Activated T-cell treated with anti-CD3 and anti-CD28 coated beads, Interleukin-2, amount 50 U/mL, for 48 hours (primary cell): Measurements from ENCODE around the gene PAPOLG.

Source experiments
- DNase-seq, 2 experiments: peaks; one replicate each; pipeline ENCODE4 v3.0.0-alpha.2; 2020

Gene PAPOLG

DNA sequence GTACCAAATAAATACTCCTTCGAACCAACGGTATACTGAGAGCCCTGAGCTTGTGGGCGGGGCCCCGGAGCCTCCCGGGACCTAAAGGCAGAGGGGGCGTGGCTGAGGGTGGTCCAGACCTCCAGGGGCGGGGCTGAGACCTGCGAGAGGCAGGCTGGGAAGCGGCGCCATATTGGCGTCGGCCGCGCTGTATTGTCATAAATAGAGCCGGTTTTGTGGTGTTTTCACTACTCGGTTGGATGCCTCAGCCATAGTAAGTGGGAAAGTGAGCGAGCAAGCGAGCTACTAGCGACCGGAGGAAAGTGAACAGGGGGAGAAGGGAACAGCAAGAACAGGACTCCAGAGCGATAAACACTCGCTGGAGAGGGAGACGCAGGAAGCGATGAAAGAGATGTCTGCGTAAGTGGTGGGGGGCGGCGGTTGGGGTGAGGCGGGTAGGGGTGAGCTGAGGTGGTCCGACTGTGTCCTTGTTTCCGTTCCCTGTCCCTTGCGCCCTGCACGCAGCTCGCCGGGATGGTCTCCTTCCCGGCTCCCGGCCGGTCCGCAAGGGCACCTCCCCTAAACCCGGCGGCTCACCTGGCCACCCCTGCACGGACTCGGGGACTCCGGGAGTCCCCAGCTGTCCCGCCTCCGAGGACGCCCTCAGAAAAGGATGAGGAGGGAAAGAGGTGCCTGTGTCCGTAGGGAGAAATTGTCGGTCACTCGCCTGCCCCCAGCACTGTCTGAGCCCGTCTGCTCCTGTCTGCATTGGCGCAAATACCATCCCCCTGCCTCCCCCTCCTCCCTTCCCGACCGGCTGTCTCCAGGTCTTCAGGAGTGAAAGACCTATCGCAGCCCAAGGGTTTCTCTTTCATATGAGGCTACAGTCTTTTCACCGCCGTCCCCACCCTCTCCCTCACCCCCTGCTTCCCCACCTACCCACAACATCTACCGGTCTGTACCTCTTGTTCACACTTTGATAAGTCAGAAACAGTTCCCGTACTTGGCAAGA, at the start of gene PAPOLG:
Gene PAPOLG, plus strand, starts transcription at position 172 of the 991 bp plus-strand sequence. Its CDS starts 211 bp downstream, at position 383.
- DNase-seq, result peak; percentile 99

GRCh38 chr2:60707750-60708371, 48.2 kb upstream of the PAPOLG start:
- DNase-seq, result no peak

DNA sequence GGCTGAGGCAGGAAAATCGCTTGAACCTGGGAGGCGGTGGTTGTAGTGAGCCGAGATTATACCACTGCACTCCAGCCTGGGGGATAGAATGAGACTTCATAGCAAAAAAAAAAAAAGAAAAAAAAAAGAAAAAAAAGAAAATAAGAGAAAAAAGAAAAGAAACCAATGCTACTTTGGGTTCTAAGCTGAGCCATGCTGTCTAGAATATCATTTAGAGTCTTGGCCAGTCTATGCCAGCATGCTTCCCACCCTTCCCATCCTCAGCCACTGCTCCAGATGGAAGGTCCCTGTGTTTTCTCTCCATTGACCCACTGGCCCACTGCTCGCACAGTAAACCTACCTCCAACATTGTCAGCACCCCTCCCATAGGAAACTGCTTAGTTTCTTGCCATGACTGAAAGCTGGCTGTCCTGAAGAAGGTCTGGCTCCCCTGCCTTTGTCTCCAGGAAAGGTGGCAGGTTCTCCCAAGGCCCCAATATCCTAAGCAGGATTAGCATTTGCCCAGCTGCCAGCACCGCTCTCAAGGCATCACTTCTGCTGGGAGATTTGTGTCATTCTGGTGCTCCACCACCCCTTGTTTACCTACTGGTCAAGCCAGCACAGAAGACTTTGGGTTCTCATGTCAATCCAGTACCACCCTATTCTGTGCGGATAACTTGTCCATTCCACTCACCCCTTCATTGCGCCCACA, 47.3 kb upstream of the PAPOLG start:
- DNase-seq, result no peak

GRCh38 chr2:60710707-60711106, 45.4 kb upstream of the PAPOLG start:
- no peak for DNase-seq

DNA sequence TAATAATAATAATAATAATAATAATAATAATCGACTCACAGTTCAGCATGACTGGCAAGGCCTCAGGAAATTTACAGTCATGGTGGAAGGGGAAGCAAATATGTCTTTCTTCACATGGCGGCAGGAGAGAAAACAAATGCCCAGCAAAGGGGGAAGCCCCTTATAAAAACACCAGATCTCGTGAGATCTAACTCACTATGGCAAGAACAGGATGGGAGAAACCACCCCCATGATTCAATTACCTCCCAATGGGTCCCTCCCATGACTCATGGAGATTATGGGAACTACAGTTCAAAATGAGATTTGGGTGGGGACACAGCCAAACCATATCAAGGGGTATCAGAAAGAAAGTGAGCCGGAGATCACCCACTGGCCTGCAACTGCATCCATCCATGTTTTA, 40.5 kb upstream of the PAPOLG start:
- DNase-seq, result no peak

- DNase-seq, result no peak
Observed at GRCh38 chr2:60717691-60718090, 38.4 kb upstream of the PAPOLG start.

DNA sequence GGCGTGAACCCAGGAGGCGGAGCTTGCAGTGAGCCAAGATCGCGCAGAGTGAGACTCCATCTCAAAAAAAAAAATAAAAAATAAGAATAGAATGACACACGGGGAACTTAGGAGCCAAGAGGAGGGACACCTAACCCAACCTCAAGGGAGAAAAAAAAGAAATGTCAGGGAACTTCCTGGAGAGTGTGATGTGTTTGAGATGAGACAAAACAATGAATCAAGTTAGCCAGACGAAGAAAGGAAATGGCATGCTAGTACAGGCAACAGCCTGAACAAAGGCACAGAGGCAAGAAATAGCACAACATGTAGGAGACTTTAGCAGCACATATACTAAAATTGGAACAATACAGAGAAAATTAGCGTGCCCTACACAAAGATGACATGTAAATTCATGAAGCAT, 36.7 kb upstream of the PAPOLG start:
- DNase-seq, result no peak

GRCh38 chr2:60725466-60725865, 30.6 kb upstream of the PAPOLG start:
- no peak for DNase-seq

GRCh38 chr2:60728855-60729254, 27.2 kb upstream of the PAPOLG start:
- DNase-seq, result no peak

DNA sequence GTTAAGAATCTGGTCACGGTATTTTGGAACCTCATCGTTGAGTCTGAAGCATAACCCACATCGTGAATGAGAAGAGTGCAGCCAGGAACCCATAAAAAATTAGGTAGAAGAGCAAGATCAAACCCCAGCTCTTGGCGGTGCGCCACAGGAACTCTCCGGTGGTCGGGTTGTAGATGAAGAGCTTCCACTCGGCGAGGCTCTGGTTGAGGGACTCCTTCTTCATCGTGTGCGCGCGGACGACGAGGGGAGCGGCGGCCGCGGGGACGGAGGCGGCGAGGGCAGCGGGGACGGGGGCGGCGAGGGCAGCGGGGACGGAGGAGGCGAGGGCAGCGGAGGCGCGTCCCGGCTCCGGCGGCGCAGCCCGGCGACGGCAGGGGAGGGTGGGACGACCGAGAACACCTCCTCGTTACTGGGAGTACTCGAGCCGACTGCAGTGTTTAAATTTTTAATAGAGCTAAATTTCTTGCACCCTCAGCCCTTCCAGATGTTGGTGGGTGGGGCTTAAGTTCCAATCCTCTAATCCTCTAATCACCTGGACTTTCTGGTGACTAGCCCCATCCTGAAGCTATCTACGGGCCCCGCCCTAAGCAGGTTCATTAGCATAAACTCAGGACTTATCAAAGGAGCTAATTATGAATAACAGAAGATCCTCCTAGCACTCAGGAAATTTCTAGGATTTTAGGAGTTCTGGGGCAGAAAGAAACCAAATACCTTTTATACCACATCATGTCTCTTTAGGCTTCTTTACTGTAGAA, 20.4 kb upstream of the PAPOLG start:
- DNase-seq, result peak; percentile 37 to 39

- DNase-seq, result no peak
Observed at GRCh38 chr2:60738679-60739078, 17.4 kb upstream of the PAPOLG start.

DNA sequence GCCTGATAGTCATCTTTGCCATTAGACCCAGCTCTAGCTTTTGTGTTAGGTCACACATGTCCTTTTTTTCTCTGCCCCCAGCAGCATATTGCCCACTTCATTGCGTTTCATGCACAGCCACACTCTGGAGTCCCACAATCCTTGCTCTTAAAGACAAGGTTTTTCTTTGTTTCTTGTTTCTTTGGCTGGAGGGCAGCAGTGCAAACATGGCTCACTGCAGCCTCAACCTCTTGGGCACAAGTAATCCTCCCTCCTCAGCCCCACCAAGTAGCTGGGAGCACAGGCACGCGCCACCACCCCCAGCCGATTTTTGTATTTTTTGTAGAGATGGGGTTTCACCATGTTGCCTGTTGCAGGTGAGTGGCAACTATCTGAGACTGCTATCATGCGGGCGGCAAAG, 16.9 kb upstream of the PAPOLG start:
- no peak for DNase-seq

DNA sequence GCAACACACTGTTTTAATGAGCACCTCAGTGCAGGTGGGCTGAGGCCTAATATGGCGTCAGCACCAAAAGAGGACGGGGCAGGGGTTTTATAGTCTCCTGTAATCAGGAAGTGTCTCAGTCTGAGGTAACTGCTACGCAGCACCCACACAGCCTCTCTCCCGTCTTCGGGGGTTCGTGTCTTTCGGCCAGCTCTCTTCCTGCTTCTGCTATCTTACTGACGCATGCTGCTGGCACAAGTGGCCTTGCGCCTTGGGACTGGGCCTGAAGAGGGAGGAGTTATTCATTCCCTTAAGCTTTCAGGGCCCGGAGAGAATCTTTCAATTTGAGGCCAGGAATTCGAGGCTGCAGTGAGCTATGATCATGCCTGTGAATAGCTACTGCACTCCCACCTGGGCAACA, 14.5 kb upstream of the PAPOLG start:
- no peak for DNase-seq

GRCh38 chr2:60742419-60742818, 13.6 kb upstream of the PAPOLG start:
- no peak for DNase-seq

DNA sequence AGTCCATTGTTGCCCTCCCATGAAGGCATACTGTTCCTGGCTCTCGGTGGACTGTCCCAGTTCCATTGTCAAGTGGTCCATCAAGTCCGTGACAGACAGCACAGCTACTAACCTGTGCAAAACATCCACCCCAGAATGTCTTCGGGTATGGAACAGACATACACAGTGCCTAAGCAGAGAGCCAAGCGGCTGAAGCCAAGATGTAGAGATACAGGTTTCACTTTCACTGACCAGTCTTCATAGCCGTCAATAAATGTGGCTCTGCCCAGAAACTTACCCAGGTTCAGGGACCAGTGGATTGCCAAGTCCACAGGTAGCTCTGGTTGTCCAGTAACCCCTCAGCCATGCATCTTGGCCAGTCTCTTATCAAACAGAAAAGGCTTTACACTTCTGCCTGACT, 10.7 kb upstream of the PAPOLG start:
- DNase-seq, result no peak

DNA sequence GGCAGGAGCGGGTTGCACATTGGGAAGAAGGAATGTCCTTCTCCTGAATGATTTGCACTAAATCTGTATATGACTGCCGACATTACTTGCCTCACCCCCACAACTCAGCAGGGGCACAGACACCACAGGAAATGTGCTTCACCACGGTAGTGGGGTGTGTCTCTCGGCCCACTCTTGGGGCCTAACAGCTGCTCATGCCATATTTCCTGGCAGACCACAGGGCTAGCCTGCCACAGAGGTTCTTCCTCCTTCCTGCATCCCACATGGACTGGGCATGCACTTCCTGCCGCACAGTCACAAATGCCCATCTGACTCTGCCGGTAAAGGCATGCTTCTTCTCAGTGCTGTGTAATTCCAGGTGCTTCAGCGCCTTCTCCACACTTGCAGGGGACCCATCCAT, 10.3 kb upstream of the PAPOLG start:
- DNase-seq, result peak in 1 of 2 experiments; percentile 25

- DNase-seq, result no peak
Observed at GRCh38 chr2:60746318-60746717, 9.8 kb upstream of the PAPOLG start.

DNA sequence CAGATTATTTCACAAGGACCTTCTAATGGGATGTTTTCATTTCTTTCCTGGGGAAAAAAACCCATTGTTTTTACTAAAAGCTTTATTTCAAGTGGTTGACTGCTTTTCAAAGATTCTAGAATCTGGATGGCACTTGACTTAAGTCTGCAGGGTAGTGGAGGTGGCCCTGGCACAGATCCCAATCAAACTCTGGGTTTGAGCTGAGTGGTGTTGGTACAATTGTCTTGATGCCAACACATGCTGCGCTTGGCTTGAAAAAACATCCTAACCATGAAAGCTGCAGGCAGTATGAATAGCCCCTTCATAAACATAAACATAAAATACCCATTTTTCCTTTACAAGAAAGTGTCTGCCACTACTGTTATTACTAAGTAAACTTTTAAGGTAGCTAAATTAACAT, 3.6 kb downstream of the PAPOLG start:
- DNase-seq, result no peak

DNA sequence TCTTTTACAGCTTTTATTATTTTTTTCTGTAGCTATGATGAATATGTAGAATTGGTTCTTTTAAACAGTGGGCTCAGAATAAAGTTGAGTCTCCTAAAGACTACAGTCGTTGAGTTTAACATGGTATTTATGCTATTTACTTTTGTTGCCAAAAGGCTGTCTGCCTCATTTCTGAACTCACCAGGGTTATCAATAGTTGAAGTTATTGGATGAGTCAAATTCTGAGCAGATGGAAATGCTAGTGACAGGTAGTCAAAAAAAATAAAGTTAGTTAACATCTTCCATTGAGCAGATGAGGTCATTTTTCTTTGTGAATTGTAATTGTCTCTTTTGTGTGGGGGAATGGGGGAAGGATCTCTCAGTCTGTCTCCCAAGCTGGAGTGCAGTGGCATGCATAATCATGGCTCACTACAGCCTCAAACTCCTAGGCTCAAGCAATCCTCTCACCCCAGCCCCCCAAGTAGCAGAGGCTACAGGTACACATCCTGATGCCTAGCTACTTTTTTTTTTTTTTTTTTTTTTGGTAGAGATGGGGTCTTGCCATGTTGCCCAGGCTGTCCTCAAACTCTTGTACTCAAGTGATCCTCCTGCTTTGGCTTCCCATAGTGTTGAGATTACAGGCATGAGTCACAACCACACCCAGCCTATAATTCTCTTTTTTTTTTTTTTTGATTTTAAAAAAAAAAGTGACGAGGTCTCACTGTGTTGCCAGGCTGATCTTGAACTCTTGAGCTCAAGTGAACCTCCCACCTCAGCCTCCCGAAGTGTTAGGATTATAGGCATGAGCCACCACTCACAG, 8.9 kb downstream of the PAPOLG start:
- no peak for DNase-seq

- DNase-seq, result no peak
Observed at GRCh38 chr2:60766283-60766682, 10.2 kb downstream of the PAPOLG start.

GRCh38 chr2:60771508-60771907, 15.4 kb downstream of the PAPOLG start:
- DNase-seq, result no peak

GRCh38 chr2:60775048-60775639, 19.1 kb downstream of the PAPOLG start:
- DNase-seq, result no peak
